ENCODE data around the gene STRA8. TPM values are rescaled to one million over a fixed set of nuclear protein-coding genes. Genes with fewer than 3 reads are reported as not detected.

The STRA8 gene
- total and polyA plus RNA-seq, 2 donors: 0.16 to 0.28 TPM

DNA sequence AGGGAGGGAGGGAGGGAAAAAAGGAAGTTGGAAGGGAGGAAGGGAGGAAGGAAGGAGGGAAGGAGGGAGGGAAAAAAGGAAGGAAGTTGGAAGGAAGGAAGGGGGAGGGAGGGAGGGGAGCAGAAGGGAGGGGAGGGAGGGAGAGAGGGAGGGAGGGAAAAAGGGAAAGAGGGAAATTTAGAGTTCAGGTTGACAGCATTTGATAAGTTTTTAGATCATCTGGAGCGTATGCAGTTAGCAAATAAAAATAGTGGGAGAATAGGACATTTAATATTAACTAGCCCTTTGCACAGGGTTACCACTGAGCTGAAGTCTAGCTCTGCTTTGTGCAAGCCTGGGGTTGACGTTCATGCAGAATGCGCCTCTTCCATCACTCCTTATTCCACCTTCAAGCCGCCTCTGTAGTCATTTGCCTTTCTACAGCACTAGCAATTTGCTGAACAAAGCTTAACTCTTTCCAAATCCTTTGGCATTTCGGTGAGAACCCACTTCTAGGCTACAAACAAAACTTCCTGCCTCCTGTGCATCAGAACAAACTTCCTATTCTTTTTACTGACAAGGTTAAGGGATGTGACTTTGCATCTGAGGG, 8.6 kb downstream of the STRA8 start:
- H3K27me3 ChIP-seq (ENCODE audit: control insufficient read depth in 2 of 2, insufficient read depth in 1 of 2, low read length in 1 of 2): no peaks in the 10 kb centered on the region
- no peaks in the 10 kb centered on the region for H3K36me3 ChIP-seq (ENCODE audit: control insufficient read depth in 2 of 2, insufficient read depth in 2 of 2, low read length in 1 of 2)
- H3K4me1 ChIP-seq (ENCODE audit: control insufficient read depth in 2 of 2, insufficient read depth in 2 of 2, low read length in 2 of 2): peaks cover 0 to 4% of the 10 kb centered on the region in 2 donors
- H3K9me3 ChIP-seq (ENCODE audit: control insufficient read depth in 2 of 2, insufficient read depth in 1 of 2, low read length in 1 of 2): peaks cover 0 to 4% of the 10 kb centered on the region in 2 donors
- 95% methylated on average over 5 of the region's 5 CpGs for WGBS
- H3K4me3 ChIP-seq (ENCODE audit: low read length in 2 of 2): no peak overlapping the region
- no peak for DNase-seq (ENCODE audit: low read depth in 6 of 9, low spot score in 9 of 9)
- no peak overlapping the region for H3K27ac ChIP-seq (ENCODE audit: low read depth in 1 of 2, low read length in 1 of 2)

- H3K4me3 ChIP-seq (ENCODE audit: low read length in 2 of 2): no peak overlapping the region
- H3K9me3 ChIP-seq (ENCODE audit: control insufficient read depth in 2 of 2, insufficient read depth in 1 of 2, low read length in 1 of 2): peaks cover 0 to 8% of the 10 kb centered on the region in 2 donors
- WGBS: 96% methylated on average over 9 of the region's 9 CpGs
These were observed 11.9 kb downstream of the STRA8 start for GRCh38 chr7:135245226-135246190.

GRCh38 chr7:135246191-135246825, 12.7 kb downstream of the STRA8 start:
- WGBS: 98% methylated on average over 43 of the region's 43 CpGs
- H3K36me3 ChIP-seq (ENCODE audit: control insufficient read depth in 2 of 2, insufficient read depth in 2 of 2, low read length in 1 of 2): no peaks in the 10 kb centered on the region
- H3K4me1 ChIP-seq (ENCODE audit: control insufficient read depth in 2 of 2, insufficient read depth in 2 of 2, low read length in 2 of 2): no peaks in the 10 kb centered on the region
- DNase-seq (ENCODE audit: low read depth in 6 of 9, low spot score in 9 of 9): no peak
- H3K9me3 ChIP-seq (ENCODE audit: control insufficient read depth in 2 of 2, insufficient read depth in 1 of 2, low read length in 1 of 2): peaks cover 0 to 8% of the 10 kb centered on the region in 2 donors
- no peak overlapping the region for H3K27ac ChIP-seq (ENCODE audit: low read depth in 1 of 2, low read length in 1 of 2)
- no peak overlapping the region for H3K4me3 ChIP-seq (ENCODE audit: low read length in 2 of 2)
- H3K27me3 ChIP-seq (ENCODE audit: control insufficient read depth in 2 of 2, insufficient read depth in 1 of 2, low read length in 1 of 2): no peaks in the 10 kb centered on the region

More at GRCh38 chr7:135245226-135246190, 11.9 kb downstream of the STRA8 start:
- no peaks in the 10 kb centered on the region for H3K4me1 ChIP-seq (ENCODE audit: control insufficient read depth in 2 of 2, insufficient read depth in 2 of 2, low read length in 2 of 2)
- no peak overlapping the region for H3K27ac ChIP-seq (ENCODE audit: low read depth in 1 of 2, low read length in 1 of 2)
- no peak for DNase-seq (ENCODE audit: low read depth in 6 of 9, low spot score in 9 of 9)
- no peaks in the 10 kb centered on the region for H3K36me3 ChIP-seq (ENCODE audit: control insufficient read depth in 2 of 2, insufficient read depth in 2 of 2, low read length in 1 of 2)
- no peaks in the 10 kb centered on the region for H3K27me3 ChIP-seq (ENCODE audit: control insufficient read depth in 2 of 2, insufficient read depth in 1 of 2, low read length in 1 of 2)

DNA sequence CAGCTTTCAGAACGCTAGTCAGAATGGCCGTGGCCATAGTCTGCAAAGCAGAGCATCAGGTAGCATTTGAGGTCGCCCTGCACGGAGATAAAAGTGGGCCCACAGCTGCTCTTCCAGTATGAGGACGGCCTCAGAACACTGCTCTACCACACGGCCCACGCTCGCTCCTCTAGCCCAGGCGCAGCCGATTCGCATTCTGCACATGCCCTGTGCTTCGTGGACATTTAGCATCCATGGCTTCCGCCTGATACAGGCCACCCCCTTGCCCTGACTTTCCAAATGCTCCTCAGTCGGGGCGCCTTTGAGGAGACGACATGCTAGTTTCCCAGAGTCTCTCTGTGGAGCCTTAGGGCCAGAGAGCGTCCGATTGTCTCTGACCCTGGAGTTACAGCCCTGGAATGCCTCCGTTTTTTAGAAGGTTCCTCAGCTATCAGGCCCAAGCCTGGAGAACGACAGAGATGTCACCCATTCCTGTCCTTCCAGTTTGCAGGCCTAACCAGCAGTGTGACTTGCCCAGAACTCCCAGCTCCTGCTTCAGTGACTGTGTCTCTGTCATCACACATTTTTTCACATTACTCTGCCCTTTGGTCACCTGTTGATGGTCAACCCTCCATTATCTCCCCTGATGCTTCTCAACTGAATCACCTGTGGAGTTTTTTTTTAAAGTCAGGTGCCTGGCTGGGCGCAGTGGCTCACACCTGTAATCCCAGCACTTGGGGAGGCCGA, 14.3 kb downstream of the STRA8 start:
- 97% methylated on average over 22 of the region's 22 CpGs for WGBS
- no peak for DNase-seq (ENCODE audit: low read depth in 6 of 9, low spot score in 9 of 9)

DNA sequence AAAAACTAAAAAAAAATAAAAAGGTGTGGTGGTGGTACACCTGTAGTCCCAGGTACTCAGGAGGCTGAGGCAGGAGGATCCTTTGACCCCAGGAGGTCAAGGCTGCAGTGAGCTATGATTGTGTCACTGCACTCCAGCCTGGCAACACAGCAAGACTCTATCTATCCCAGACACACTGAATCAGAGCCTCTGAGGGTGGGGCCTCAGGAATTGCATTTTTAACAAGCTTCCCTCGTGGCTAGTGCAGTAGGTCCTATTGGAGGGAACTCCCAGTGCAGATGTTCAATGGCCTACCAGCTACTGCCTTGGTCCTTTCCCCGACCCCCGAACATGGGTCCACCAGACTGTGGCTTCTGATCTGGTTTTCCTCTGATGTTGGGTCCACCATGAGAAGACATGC, 14.9 kb downstream of the STRA8 start:
- 98% methylated on average over 3 of the region's 3 CpGs for WGBS
- no peaks in the 10 kb centered on the region for H3K27me3 ChIP-seq (ENCODE audit: control insufficient read depth in 2 of 2, insufficient read depth in 1 of 2, low read length in 1 of 2)
- no peak overlapping the region for H3K4me3 ChIP-seq (ENCODE audit: low read length in 2 of 2)
- H3K36me3 ChIP-seq (ENCODE audit: control insufficient read depth in 2 of 2, insufficient read depth in 2 of 2, low read length in 1 of 2): no peaks in the 10 kb centered on the region
- H3K9me3 ChIP-seq (ENCODE audit: control insufficient read depth in 2 of 2, insufficient read depth in 1 of 2, low read length in 1 of 2): peaks cover 0 to 8% of the 10 kb centered on the region in 2 donors
- H3K4me1 ChIP-seq (ENCODE audit: control insufficient read depth in 2 of 2, insufficient read depth in 2 of 2, low read length in 2 of 2): peaks cover 0 to 3% of the 10 kb centered on the region in 2 donors
- no peak overlapping the region for H3K27ac ChIP-seq (ENCODE audit: low read depth in 1 of 2, low read length in 1 of 2)
- DNase-seq (ENCODE audit: low read depth in 6 of 9, low spot score in 9 of 9): no peak

More for the DNA sequence above, 14.3 kb downstream of the STRA8 start:
- peaks cover 0 to 3% of the 10 kb centered on the region in 2 donors for H3K4me1 ChIP-seq (ENCODE audit: control insufficient read depth in 2 of 2, insufficient read depth in 2 of 2, low read length in 2 of 2)
- no peaks in the 10 kb centered on the region for H3K36me3 ChIP-seq (ENCODE audit: control insufficient read depth in 2 of 2, insufficient read depth in 2 of 2, low read length in 1 of 2)
- H3K9me3 ChIP-seq (ENCODE audit: control insufficient read depth in 2 of 2, insufficient read depth in 1 of 2, low read length in 1 of 2): peaks cover 0 to 8% of the 10 kb centered on the region in 2 donors
- no peaks in the 10 kb centered on the region for H3K27me3 ChIP-seq (ENCODE audit: control insufficient read depth in 2 of 2, insufficient read depth in 1 of 2, low read length in 1 of 2)
- no peak overlapping the region for H3K27ac ChIP-seq (ENCODE audit: low read depth in 1 of 2, low read length in 1 of 2)
- H3K4me3 ChIP-seq (ENCODE audit: low read length in 2 of 2): no peak overlapping the region

- no peaks in the 10 kb centered on the region for H3K36me3 ChIP-seq (ENCODE audit: control insufficient read depth in 2 of 2, insufficient read depth in 2 of 2, low read length in 1 of 2)
- WGBS: 91% methylated on average over 4 of the region's 4 CpGs
- DNase-seq (ENCODE audit: low read depth in 6 of 9, low spot score in 9 of 9): no peak
- H3K27ac ChIP-seq (ENCODE audit: low read depth in 1 of 2, low read length in 1 of 2): no peak overlapping the region
- H3K9me3 ChIP-seq (ENCODE audit: control insufficient read depth in 2 of 2, insufficient read depth in 1 of 2, low read length in 1 of 2): peaks cover 0 to 4% of the 10 kb centered on the region in 2 donors
- no peaks in the 10 kb centered on the region for H3K27me3 ChIP-seq (ENCODE audit: control insufficient read depth in 2 of 2, insufficient read depth in 1 of 2, low read length in 1 of 2)
- H3K4me3 ChIP-seq (ENCODE audit: low read length in 2 of 2): no peak overlapping the region
- H3K4me1 ChIP-seq (ENCODE audit: control insufficient read depth in 2 of 2, insufficient read depth in 2 of 2, low read length in 2 of 2): peaks cover 0 to 3% of the 10 kb centered on the region in 2 donors
These were observed 18.1 kb downstream of the STRA8 start for GRCh38 chr7:135251496-135252391.

DNA sequence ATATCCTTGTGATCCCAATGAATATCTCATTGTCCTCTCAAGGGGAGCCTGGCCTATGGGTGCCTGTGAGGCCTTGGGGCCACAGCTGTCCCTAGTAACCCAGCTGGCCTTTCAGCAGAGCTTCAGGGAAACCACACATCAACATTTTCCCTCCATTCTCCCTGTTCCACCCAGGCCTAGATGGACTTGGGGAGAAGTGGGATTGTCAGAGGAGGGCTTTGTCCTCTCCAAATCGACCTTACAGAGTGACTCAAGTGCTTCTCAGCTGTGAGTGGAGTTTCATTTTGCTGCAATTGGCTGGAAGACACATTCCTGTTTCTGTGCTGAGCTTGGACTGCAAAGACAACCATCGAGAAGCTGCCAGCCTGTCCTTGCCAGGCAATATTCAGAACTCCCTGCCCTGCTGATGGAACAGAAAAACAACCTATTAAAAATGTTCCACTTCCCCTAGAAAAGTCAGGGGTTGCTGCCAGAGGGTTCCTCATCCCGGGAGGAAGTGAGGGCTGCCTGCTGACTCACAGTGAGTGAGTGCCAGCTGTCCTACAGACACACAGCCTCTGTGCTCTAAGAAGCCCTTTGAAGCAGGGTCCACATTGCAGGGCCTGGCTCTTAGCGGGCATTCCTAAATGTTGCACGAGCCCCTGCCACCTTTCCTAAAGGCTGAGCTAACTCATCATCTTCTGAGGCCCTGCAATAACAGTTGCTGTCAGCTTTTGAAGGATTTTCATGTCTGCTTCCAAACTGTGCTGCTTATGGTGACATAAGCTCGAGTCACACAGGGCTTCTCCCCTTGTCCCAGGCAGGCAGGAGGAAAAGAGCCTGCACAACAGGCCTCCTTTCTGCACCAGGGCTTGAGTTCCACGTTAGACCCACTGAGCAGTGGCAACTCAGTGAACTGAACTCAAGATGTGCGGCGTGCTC, 20.5 kb downstream of the STRA8 start:
- Histone ChIP-seq H3K36me3 (ENCODE audit: control insufficient read depth in 2 of 2, insufficient read depth in 2 of 2, low read length in 1 of 2) (no peaks in the 10 kb centered on the region), H3K4me3 (ENCODE audit: low read length in 2 of 2) (no peak overlapping the region), H3K27ac (ENCODE audit: low read depth in 1 of 2, low read length in 1 of 2) (peak overlapping the region in 1 of 2 donors; percentile 5), H3K4me1 (ENCODE audit: control insufficient read depth in 2 of 2, insufficient read depth in 2 of 2, low read length in 2 of 2) (peaks cover 0 to 3% of the 10 kb centered on the region in 2 donors), H3K9me3 (ENCODE audit: control insufficient read depth in 2 of 2, insufficient read depth in 1 of 2, low read length in 1 of 2) (no peaks in the 10 kb centered on the region), H3K27me3 (ENCODE audit: control insufficient read depth in 2 of 2, insufficient read depth in 1 of 2, low read length in 1 of 2) (no peaks in the 10 kb centered on the region)
- WGBS: 44% methylated on average over 9 of the region's 9 CpGs
- DNase-seq (ENCODE audit: low read depth in 6 of 9, low spot score in 9 of 9): peak in 1 of 9 donors; percentile 16
